ENCODE measurements around the gene TNS3.

DNA sequence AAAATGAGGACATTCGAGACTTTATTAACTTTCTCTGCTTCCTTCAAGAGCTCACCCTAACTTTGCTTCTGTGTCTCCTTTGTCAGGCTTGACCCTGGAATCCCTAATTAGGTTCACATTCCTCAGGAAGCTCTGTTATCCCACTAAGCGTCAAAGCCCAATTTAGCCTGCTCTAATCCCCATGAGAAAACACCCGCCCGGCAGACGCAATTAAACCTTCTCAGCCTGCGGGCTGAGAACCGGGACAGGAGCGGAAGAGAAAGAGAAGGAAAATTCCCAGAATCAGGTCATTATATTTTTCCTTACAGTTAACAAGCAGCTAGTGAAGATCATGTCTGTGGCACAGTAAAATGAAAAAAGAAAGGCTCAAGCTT is 93.0 kb downstream of the TNS3 start:
- TF ChIP-seq, protein P1, sequence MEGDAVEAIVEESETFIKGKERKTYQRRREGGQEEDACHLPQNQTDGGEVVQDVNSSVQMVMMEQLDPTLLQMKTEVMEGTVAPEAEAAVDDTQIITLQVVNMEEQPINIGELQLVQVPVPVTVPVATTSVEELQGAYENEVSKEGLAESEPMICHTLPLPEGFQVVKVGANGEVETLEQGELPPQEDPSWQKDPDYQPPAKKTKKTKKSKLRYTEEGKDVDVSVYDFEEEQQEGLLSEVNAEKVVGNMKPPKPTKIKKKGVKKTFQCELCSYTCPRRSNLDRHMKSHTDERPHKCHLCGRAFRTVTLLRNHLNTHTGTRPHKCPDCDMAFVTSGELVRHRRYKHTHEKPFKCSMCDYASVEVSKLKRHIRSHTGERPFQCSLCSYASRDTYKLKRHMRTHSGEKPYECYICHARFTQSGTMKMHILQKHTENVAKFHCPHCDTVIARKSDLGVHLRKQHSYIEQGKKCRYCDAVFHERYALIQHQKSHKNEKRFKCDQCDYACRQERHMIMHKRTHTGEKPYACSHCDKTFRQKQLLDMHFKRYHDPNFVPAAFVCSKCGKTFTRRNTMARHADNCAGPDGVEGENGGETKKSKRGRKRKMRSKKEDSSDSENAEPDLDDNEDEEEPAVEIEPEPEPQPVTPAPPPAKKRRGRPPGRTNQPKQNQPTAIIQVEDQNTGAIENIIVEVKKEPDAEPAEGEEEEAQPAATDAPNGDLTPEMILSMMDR (IDR thresholded peaks at IDR 0.05) = no peak
- no peak for TF ChIP-seq POLR2A (IDR thresholded peaks at IDR 0.05)

All from uterus (tissue), 2 donors.